ENCODE results near the gene TGM2. TPM values are rescaled to one million over a fixed set of nuclear protein-coding genes. Genes with fewer than 3 reads are reported as not detected.

TGM2 gene
- total RNA-seq, 4 donors from 2014 or later = 3.7 to 6.2 (median 4.6) TPM

DNA sequence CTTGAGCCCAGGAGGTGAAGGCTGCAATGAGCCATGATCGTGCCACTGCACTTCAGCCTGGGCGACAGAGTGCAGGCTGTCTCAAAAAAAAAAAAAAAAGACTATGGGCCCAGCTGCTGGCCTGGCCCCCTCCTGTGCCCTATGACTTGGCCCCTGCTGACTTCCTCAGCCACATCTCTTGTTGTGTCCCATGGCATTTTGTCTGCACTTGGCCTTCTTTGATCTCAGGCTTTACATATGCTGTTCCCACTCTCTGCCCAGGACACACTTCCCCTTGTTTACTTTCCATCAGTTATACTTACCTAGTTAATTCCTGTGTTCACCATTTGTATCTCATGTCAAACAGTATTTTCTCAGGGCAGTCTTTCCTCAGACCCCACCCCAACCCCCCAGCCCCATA is 87.0 kb downstream of the TGM2 start:
- no peak overlapping the region for H3K4me3 ChIP-seq (ENCODE audit: low read depth, poor library complexity, severe bottlenecking)
- DNase-seq (ENCODE audit: low spot score in 2 of 2) = no peak
- intact Hi-C loops (cut with DNase I; ENCODE audit: low total_unique reads) = loop anchor here (5.0 kb wide), 1 partner anchor 1134 kb away; no protein-coding TSS in a partner anchor
- 96 to 100% methylated on average over 2 of the region's 2 CpGs for WGBS, 2 donors
- TF ChIP-seq, protein P1, sequence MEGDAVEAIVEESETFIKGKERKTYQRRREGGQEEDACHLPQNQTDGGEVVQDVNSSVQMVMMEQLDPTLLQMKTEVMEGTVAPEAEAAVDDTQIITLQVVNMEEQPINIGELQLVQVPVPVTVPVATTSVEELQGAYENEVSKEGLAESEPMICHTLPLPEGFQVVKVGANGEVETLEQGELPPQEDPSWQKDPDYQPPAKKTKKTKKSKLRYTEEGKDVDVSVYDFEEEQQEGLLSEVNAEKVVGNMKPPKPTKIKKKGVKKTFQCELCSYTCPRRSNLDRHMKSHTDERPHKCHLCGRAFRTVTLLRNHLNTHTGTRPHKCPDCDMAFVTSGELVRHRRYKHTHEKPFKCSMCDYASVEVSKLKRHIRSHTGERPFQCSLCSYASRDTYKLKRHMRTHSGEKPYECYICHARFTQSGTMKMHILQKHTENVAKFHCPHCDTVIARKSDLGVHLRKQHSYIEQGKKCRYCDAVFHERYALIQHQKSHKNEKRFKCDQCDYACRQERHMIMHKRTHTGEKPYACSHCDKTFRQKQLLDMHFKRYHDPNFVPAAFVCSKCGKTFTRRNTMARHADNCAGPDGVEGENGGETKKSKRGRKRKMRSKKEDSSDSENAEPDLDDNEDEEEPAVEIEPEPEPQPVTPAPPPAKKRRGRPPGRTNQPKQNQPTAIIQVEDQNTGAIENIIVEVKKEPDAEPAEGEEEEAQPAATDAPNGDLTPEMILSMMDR (IDR thresholded peaks at IDR 0.05) = no peak
- no peak for TF ChIP-seq POLR2A (IDR thresholded peaks at IDR 0.05)

Other genes with a start within 250 kb of the TGM2 start
- gene TTI1, start 131.8 kb downstream of the TGM2 start, total RNA-seq = 10 to 100 TPM; 11.3 to 15.1 (median 13.4) TPM
- gene RPRD1B, start 131.5 kb downstream of the TGM2 start, total RNA-seq = 10 to 100 TPM; 16.3 to 37.5 (median 22.9) TPM
- under 1 TPM in 3 of 4 donors, not detected in 1; 0.17 to 0.88 (median 0.46) TPM for gene KIAA1755, start 95.5 kb upstream of the TGM2 start, total RNA-seq
- not detected for gene BPI, start 138.9 kb upstream of the TGM2 start, total RNA-seq
- under 1 TPM in 2 of 4 donors, not detected in 2; 0.23 to 0.55 TPM for gene LBP, start 181.2 kb upstream of the TGM2 start, total RNA-seq